Activated T-cell treated with anti-CD3 and anti-CD28 coated beads, Interleukin-2, amount 50 U/mL, for 4 hours (primary cell): Measurements from ENCODE around the gene FLNA. TPM values are rescaled to one million over a fixed set of nuclear protein-coding genes. Genes with fewer than 3 reads are reported as not detected.

Source experiments
- ATAC-seq, 2 donors: fragments of 200-7000 bp; cut with Tn5 transposase; one replicate each; pipeline ENCODE4 v1.10.0; 2021
- DNase-seq: peaks from one replicate; pipeline ENCODE4 v3.0.0-alpha.2; 2020
- H3K27me3 Mint-ChIP-seq: one replicate; pipeline ENCODE4 v1.8.0; 2021; ENCODE audit warnings: low read depth, mixed read lengths
- H3K36me3 Mint-ChIP-seq: one replicate; pipeline ENCODE4 v1.8.0; 2022; ENCODE audit warnings: mixed read lengths; ENCODE audit not compliant: insufficient read depth
- H3K4me1 Mint-ChIP-seq: one replicate; pipeline ENCODE4 v1.8.0; 2021; ENCODE audit warnings: low read depth, mixed read lengths
- H3K4me3 Mint-ChIP-seq: one replicate; pipeline ENCODE4 v1.8.0; 2021; ENCODE audit warnings: mild to moderate bottlenecking, moderate library complexity, mixed read lengths
- H3K9me3 Mint-ChIP-seq: one replicate; pipeline ENCODE4 v1.8.0; 2021; ENCODE audit warnings: mixed read lengths
- total RNA-seq, 3 donors: library from RNA; stranded (reverse); gene quantifications; one replicate each; pipeline ENCODE4 v1.2.1, GENCODE V29; 2021

FLNA gene
- total RNA-seq, 3 donors from 2014 or later = 765 to 924 (median 866) TPM

DNA sequence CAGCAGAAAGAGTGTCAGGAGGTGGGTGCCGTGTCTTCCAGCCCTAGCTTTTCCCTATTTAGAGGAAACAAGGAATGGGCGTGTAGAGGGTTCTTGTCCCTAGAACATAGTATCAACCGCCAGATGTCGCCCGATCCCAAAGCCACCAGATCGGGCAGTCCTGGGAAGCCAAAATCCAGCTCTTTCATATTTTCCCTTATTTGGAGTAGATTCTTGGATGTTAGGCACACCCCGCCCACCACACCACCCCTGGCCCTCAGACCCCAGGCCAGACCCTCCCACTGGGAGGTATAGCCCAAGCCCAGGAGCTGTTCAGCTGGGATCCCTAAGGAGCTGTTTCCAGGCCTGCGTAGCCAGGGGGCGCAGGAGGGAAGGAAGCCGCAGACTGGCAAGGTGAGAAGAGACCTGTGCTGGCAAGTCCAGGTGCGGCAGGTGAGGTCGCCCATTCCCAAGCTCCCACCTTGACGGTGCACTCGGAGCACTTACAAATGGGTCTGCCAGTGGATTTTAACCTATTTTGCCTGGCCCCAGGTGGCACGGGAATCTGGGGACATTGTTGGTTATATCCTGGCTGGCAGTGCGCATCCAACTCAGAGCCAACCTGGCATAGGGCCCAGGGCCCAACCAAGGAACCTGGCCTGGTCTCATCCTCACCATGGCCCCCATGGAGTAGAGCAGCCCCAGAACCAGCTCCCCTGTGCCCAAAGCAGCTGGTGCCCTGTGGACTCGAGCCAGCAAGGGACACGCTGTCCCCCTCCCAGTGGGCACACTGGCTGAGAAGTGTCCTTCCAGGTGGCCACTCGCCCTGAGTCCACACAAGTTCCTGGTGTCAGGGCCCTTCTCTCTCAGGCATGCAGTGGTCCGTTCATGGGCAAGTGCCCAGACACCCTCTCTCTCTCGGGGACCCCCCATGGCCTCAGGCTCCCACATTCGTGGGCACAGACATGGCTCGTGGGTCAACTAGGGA is 811 bp downstream of the FLNA start:
- H3K4me3 Mint-ChIP-seq = peak overlapping the region; percentile 68
- H3K4me1 Mint-ChIP-seq = peaks cover 23% of the 10 kb centered on the region
- DNase-seq = no peak
- H3K9me3 Mint-ChIP-seq = no peaks in the 10 kb centered on the region
- peaks cover 2% of the 10 kb centered on the region for H3K36me3 Mint-ChIP-seq
- ATAC-seq = no peak
- no peaks in the 10 kb centered on the region for H3K27me3 Mint-ChIP-seq

DNA sequence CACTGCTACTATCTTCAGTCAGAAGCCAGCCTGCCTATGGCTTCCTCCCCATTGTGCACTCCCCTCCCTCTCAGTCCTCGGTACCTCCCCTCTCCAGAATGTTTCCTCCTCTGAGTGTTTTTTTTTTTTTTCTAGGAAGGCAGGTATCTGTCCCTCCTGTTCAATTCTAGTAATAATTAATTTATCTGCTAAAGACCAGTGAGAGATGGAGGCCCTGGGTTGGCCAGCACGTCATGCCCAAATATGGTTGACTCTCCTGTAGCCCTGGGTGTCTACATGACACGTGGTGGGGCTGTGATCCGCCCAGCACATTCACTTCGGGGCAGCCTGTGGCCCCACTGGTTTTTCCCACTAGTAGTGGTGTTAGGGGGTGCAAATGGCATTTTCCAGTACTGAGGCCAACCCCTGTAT is 1.8 kb downstream of the FLNA start:
- DNase-seq (no peak), ATAC-seq (no peak)
- H3K4me1 Mint-ChIP-seq = peaks cover 28% of the 10 kb centered on the region
- H3K27me3 Mint-ChIP-seq = no peaks in the 10 kb centered on the region
- H3K9me3 Mint-ChIP-seq = no peaks in the 10 kb centered on the region
- H3K4me3 Mint-ChIP-seq = peak overlapping the region; percentile 75
- H3K36me3 Mint-ChIP-seq = peaks cover 5% of the 10 kb centered on the region

GRCh38 chrX:154371789-154372300 is 2.6 kb downstream of the FLNA start:
- peaks cover 5% of the 10 kb centered on the region for H3K36me3 Mint-ChIP-seq
- peaks cover 28% of the 10 kb centered on the region for H3K4me1 Mint-ChIP-seq
- H3K27me3 Mint-ChIP-seq = no peaks in the 10 kb centered on the region
- H3K9me3 Mint-ChIP-seq = no peaks in the 10 kb centered on the region
- ATAC-seq (peak in 1 of 2 donors; percentile 0), DNase-seq (no peak)
- peak overlapping the region; percentile 75 for H3K4me3 Mint-ChIP-seq

- Mint-ChIP-seq H3K27me3 (no peaks in the 10 kb centered on the region), H3K9me3 (no peaks in the 10 kb centered on the region), H3K4me3 (peak overlapping the region; percentile 81), H3K36me3 (peaks cover 5% of the 10 kb centered on the region), H3K4me1 (peaks cover 30% of the 10 kb centered on the region)
- peak; percentile 58 to 68 for ATAC-seq
- peak; percentile 91 for DNase-seq
Measured at GRCh38 chrX:154371017-154371788, 3.2 kb downstream of the FLNA start.

GRCh38 chrX:154370300-154371016 is 4.0 kb downstream of the FLNA start:
- ATAC-seq (no peak), DNase-seq (no peak)
- H3K9me3 Mint-ChIP-seq = no peaks in the 10 kb centered on the region
- peak overlapping the region; percentile 94 for H3K4me3 Mint-ChIP-seq
- peaks cover 32% of the 10 kb centered on the region for H3K4me1 Mint-ChIP-seq
- H3K36me3 Mint-ChIP-seq = peaks cover 5% of the 10 kb centered on the region
- H3K27me3 Mint-ChIP-seq = no peaks in the 10 kb centered on the region

- Mint-ChIP-seq H3K4me3 (peak overlapping the region; percentile 94), H3K4me1 (peaks cover 27% of the 10 kb centered on the region), H3K36me3 (peaks cover 5% of the 10 kb centered on the region), H3K27me3 (no peaks in the 10 kb centered on the region), H3K9me3 (no peaks in the 10 kb centered on the region)
- DNase-seq (peak; percentile 69), ATAC-seq (peak; percentile 13)
Measured at GRCh38 chrX:154369449-154370299, 4.8 kb downstream of the FLNA start.

GRCh38 chrX:154368630-154369448 is 5.6 kb downstream of the FLNA start:
- ATAC-seq (peak; percentile 53 to 60), DNase-seq (peak; percentile 90)
- H3K36me3 Mint-ChIP-seq = peaks cover 5% of the 10 kb centered on the region
- H3K27me3 Mint-ChIP-seq = no peaks in the 10 kb centered on the region
- peak overlapping the region; percentile 94 for H3K4me3 Mint-ChIP-seq
- no peaks in the 10 kb centered on the region for H3K9me3 Mint-ChIP-seq
- peaks cover 27% of the 10 kb centered on the region for H3K4me1 Mint-ChIP-seq

DNA sequence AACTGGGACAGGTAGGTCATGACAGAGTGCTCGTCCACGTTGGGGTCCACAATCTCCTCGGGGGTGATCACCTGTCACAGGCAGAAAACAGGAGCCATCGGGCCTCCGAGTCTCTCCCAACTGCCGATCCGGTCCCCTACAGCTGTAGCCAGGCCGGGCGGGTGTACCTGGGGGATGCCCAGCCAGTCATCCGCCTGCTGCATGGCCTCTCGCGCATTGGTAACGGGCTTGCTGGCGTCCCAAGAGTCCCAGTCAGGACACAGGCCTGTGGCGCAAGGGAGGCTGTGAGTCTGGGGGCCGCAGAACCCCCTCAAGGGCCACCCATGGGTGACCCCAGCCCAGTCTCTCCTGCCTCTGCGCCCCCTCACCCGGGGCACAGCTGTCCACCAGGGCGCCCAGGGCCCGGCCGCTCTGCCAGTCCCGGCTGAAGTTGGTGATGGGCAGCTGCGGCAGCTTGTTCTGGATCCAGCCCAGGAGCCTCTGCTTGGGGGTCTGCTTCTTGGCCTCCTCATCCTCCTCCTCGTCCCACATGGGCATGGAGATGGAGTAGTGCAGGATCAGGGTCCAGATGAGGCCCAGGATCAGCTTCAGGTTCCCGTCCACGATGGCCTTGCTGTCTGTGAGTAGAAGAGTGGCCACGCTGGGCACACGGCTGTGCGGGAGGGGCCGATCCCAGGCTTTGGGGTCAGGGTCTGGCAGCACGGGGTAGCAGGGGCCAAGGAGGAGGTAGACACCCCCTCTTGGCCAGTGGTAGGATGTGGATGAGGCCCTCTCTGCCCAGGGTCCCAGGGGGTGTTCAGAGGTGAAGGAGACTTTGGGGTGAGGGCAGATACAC is 6.7 kb downstream of the FLNA start:
- ATAC-seq = no peak
- no peaks in the 10 kb centered on the region for H3K27me3 Mint-ChIP-seq

GRCh38 chrX:154366666-154367055 is 7.8 kb downstream of the FLNA start:
- Mint-ChIP-seq H3K4me1 (peaks cover 20% of the 10 kb centered on the region), H3K27me3 (no peaks in the 10 kb centered on the region), H3K4me3 (no peak overlapping the region), H3K9me3 (no peaks in the 10 kb centered on the region), H3K36me3 (peaks cover 8% of the 10 kb centered on the region)
- ATAC-seq (no peak), DNase-seq (no peak)

More for the DNA sequence above, 6.7 kb downstream of the FLNA start:
- no peaks in the 10 kb centered on the region for H3K9me3 Mint-ChIP-seq
- DNase-seq = no peak
- H3K36me3 Mint-ChIP-seq = peaks cover 7% of the 10 kb centered on the region
- H3K4me3 Mint-ChIP-seq = peak overlapping the region; percentile 94
- H3K4me1 Mint-ChIP-seq = peaks cover 23% of the 10 kb centered on the region

DNA sequence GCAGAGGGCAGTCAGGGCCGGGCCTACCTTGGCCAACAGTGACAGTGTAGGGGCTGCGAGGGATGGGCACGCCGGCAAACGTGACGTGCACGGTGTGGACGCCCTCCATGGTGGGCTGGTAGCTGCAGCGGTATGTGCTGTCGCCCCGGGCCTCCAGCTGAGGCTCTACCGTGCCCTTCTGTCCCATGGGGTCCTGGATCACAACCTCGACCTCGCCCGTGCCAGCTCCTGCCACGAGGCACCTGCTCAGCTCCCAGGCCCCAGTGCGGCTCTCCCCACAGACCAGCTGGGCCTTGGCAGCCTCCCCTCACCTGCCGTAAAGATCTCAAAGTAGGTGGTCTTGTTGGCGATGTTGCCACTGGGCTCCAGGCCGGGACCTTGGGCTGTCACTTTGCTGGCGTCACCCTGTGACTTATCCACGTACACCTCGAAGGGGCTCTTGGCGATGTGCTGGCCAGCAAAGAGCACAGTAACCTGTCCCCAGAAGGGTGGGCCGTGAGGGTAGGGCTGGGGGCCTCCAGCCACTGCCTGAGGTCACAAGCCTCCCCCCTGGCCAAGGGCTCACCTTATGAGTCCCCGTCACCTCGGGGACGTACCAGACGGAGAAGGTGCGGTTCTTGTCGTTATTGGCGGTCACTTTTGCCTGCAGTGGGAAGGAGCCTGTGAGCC is 8.3 kb downstream of the FLNA start:
- ATAC-seq (no peak), DNase-seq (no peak)
- Mint-ChIP-seq H3K9me3 (no peaks in the 10 kb centered on the region), H3K4me1 (peaks cover 25% of the 10 kb centered on the region), H3K36me3 (peaks cover 8% of the 10 kb centered on the region), H3K4me3 (no peak overlapping the region), H3K27me3 (no peaks in the 10 kb centered on the region)

DNA sequence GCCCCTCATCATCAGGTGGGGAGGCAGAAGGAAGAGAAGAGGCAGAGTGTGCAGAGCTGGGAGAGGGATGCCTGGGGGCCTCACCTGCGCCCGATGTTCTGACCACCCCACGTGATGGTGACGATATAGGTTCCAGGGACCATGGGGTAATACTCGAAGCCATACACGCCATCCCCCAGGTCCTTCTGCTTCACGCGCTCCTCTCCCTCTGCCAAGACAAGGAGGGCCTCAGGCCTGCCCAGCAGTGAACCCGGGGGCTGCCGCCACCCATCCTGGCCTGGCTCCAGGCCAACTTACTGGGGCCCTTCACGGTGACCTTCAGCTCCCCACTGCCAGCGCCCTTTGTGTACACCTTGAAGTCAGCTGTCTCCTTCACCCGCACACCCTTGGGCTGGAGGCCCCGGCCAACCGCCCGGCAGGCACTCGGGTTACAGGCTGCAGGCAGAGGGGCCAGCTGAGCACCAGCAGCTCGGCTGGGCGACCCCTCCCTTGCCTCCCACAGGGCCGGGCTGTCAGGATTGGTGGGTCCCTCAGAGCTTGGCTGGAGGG is 9.3 kb downstream of the FLNA start:
- no peak for ATAC-seq
- peaks cover 26% of the 10 kb centered on the region for H3K4me1 Mint-ChIP-seq
- no peaks in the 10 kb centered on the region for H3K9me3 Mint-ChIP-seq
- no peaks in the 10 kb centered on the region for H3K27me3 Mint-ChIP-seq
- H3K36me3 Mint-ChIP-seq = peaks cover 8% of the 10 kb centered on the region
- no peak overlapping the region for H3K4me3 Mint-ChIP-seq
- no peak for DNase-seq
